SU-DHL-6 (cell line): ENCODE data around the gene RPL32.

ENCODE experiments used
- CTCF ChIP-seq: fragments of 200-600 bp; sonication (generic); IDR thresholded peaks from one replicate; pipeline ENCODE4 v1.5.1; 2017; ENCODE audit warnings: antibody characterized with exemption, mild to moderate bottlenecking, low read length, moderate library complexity; ENCODE audit not compliant: insufficient read depth, poor library complexity, severe bottlenecking
- EZH2phosphoT487 ChIP-seq: fragments of 200-600 bp; sonication (generic), shearing (Covaris generic); conservative IDR thresholded peaks from 2 replicates; pipeline ENCODE4 v1.6.1; 2018; ENCODE audit warnings: mild to moderate bottlenecking, antibody characterized with exemption, low read length, moderate library complexity, mixed read lengths

GRCh38 chr3:12808587-12808986, 32.8 kb downstream of the RPL32 start:
- no peak for TF ChIP-seq CTCF
- no peak for TF ChIP-seq EZH2phosphoT487
